HG02623 (cell line): ENCODE data around the gene PVALEF.

Experiments
- ATAC-seq: cut with Tn5 transposase; IDR thresholded peaks from one replicate; pipeline ENCODE4 v1.9.1; 2021; ENCODE audit warnings: moderate library complexity; ENCODE audit not compliant: unreplicated experiment

The PVALEF gene

DNA sequence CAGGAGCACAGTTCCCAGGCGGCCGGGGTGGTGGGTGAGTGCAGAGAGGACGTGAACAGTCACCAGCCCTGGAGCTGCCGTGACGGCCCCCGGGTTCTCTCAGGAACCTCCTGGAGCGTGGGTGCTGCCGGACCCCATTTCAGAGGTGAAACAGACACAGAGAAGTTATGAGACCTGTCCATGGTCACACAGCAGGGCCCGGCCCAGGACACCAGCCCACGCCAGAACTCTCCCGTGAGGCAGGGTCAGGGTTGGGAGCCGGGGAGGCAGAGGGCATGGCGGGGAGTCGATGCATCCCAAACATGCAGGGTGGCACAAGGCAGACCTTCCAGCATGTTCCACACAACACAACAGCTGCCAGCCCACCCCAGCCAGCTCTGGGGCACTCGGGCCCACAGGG, 3.8 kb upstream of the PVALEF start:
- ATAC-seq, result no peak

DNA sequence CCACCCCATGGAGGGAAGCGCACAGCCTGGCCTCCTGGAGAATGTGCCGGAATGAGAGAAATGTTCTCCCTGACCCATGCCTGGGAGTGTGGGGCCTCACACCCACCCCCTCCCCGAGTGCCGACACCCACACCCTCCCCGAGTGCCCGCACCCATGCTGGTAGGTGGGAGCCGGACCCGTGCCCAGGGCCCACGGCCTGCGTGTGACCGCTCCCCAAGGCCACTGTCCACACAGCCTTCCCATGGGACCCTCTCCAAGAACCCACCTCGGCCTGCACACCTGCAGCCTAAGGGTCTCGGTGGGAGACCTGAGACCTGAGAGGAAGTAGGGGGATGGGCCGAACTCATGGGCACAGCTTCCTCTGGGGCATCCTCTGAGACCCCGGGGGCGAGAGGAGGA, 3.3 kb upstream of the PVALEF start:
- no peak for ATAC-seq

DNA sequence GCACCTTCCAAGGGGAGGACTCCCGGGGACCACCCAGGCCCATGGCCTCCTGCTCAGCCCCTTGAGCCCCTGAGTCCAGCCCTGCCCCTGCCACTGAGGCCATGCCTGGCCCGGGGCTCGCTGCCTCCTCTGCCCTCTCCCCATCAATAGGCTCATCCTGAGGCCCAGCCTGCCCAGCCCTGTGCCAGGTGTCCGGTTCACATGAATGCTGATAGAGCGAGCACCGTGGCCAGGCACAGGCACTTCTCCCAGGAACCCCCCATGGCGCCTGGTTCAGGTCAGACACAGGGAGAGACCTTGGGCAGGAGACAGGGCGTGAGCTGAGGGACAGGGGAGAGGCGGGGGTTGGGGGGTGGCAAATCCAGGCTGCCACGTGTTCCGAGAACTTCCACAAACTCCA, 2.8 kb upstream of the PVALEF start:
- ATAC-seq, result no peak

DNA sequence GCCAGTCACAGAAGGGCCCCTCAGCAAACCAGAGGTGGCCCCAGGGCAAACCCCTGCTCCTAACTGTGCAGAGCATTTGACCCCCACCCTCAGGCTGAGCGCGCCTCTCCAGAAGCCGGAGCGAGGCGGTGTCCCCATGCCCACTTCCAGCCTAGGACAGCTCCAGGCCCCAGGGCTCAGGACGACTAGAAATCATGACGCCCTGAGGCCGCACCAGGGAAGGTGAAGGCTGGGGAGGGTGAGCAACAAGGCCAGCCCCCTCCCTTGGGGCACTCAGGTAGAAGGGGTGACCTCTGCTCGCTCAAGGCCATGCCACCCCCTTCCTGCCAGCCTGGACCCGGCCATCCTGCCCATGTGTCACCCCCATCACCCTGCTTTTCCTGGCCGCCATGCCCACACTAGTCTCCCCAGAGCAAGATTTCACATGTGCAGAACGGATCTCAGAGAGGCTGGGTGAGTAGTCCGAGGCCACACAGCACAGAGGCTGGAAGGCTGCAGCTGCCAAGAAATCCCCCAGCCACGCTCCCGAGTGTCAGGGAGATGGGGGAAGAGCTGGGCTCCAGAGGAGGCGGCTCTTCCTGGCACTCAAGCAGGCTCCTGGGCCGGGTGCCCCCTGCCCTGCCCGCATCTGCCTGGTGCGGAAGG, 2.1 kb upstream of the PVALEF start:
- ATAC-seq, result no peak

DNA sequence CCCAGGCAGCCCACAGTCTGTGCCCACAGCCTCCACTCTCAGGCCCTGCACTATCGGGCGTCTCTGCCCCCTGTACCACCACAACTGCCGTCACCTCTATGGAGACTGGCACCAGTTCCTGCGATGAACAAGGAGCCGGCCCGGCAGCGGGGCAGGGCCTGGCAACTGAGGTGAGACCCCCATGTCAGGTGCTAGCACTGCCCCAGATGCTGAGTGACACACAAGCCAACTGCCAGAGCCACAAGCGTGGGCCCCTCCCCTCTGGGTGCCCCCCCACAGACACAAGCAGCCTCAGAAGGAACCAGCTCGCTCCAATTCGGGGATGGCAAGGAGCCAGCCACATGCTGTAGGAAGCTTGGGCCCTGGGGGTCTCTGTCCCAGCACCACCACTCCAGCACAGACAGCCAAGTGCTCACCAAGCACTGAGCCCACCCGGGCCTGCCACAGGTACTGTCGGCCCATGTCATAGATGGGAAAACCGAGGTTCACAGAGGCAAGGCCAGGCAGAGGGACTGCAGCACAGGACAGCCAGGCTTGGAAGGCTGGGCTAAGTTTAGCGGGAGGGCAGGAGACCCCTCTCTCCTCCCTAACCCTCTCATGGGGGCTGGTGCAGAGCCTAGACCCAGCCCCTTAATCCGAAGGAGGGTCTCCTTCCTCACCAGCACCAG, 1.5 kb upstream of the PVALEF start:
- ATAC-seq, result no peak

DNA sequence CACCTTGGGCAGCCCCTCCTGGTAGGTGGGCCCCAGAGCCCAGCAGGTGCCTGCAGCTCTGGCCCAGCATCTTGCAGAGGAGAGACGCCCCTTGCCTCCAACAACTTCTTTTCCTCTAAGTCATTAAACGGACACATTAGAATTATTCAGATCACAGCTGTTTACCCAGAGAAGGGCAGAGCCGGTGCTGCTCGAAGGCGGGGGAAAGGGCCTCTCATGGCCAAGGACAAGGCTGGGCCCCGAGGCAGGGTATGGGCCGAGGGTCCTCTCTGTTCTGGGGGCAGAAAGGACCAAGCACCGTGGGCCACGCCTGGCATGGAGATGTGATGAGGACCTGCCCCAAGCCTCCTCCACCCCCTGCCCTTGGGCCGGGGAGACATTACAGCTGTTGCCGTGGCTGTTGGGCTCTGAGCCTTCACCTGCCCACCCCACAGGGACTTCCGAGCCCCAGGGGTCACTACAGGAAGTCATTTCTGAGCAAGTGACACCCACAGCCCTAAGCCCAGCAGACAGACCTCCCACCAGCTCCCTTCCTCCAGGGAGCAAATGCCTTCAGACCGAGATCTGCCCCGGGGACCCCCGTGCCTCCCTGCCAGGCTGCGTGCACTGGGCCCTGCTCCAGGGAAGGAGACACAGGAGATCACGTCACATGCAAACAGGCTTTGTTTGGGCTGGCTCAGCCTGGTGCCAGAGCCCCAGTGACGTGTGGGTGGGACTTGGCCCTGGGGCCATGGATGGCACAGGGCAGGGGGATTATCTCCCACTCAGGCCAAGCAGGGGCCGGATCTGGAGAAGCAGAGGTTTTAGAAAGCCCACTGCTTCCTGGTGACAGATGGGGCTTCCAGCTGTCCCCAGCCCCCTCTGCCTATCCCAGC, 699 bp upstream of the PVALEF start:
- ATAC-seq, result no peak

DNA sequence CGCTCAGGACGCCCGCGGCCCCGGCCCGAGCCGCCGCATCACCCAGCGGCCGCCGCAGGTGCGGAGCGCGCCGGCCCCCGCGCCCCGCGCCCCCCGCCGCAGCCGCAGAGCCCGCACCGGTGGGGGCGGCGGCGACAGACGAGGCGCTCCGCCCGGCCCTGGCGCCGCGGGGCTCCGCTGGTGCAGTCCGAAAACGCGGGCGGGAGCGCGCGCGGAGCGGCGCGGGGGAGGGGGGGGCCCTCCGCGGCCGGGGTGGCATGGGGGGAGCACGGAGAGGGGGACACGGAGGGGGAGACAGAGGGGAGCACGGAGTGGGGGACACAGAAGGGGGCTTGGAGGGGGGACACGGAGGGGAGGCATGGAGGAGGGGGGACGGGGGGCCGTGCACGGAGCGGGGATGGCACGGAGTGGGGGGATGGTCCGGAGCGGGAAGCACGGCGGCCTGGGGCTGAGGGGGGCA, 756 bp downstream of the PVALEF start, which contains the start of gene AATK:
AATK (minus strand) TSS at position 189 of the 460 bp plus-strand sequence. CDS start 229 bp downstream, outside the sequence.
- no peak for ATAC-seq

DNA sequence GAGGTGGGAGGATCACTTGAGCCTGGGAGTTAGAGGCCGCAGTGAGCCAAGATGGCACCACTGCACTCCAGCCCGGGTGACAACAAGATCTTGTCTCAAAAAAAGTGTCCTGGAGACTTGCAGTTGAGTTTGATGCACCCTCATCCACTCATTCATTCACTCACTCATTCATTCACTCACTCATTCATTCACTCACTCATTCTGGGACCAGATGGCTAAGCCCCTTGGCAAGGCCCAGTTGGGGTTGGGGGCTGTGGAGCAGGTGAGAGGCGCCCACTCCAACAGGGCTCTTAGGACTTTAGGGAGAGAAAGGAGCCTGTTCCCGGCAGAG, 1.9 kb downstream of the PVALEF start:
- no peak for ATAC-seq

DNA sequence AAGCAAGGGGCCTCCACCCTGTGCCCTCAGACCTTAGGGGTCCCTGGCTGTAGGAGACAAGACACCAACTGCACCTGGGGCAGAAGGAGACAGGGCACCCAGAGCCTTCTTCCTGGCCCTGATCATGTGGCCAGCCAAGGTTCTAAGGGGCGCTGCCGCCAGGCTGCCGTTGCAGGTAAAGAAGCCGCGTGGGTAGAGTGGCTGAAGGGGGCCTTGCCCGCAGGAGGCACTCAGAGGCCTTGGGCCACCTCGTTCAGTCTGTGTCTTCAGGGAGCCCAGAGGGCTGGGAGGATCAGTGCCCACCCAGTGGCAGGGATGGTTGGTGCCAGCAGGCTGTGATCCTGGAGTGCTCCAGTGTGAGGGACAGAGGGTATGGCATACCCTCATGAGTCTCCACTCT, 2.3 kb downstream of the PVALEF start:
- no peak for ATAC-seq

DNA sequence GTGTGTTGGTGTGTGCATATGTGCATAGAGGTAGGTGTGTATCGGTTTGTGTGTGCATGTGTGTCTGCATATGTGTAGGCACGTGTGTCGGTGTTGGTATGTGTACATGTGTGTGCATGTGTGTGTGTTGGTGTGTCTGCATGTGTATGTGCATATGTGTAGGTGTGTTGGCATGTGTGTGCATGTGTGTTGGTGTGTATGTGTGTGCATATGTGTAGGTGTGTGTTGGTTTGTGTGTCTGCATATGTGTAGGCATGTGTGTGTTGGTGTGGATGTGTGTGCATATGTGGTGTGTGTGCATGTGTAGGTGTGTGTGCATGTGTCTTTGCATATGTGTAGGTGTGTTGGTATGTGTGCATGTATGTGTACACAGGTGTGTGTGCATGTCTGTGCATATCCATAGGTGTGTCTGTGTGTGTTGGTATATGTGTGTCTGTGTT, 4.6 kb downstream of the PVALEF start:
- ATAC-seq, result no peak

DNA sequence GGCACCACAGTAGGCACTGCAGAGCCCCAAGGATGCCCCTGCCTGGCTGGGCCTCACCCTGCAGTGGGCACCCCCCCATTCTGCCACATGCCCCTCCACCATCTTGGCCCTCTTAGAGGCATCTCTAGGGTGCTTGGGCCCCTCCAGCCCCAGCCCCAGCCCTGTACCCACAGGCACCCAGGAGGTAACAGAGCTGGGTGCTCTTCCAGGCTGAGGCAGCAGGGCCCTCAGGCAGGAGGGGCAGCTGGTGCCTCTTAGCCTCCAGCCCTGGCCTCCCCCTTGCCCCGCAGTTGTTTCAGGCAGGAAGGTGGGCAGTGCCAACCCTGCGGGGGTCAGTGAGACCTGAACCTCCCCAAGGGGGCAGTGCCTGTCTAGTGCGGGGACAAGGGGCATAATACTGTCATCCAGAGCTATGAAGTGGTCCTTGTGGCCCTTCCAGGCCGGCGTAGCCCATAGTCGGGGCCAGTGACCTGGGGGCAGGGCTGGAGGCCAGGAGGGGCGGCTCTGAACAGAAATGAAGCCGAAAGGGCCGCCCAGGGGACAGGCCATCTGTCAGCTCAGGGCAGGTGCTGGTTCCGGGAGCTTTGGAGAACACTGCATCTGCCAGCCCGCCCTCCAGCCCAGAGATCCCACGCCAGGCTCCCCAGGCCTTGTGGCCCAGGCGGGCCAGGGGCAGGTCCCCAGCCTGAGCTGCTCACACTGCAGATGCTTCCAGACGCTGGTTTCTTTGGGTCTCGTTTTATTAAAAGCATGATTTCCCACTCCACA, 5.6 kb downstream of the PVALEF start:
- no peak for ATAC-seq

DNA sequence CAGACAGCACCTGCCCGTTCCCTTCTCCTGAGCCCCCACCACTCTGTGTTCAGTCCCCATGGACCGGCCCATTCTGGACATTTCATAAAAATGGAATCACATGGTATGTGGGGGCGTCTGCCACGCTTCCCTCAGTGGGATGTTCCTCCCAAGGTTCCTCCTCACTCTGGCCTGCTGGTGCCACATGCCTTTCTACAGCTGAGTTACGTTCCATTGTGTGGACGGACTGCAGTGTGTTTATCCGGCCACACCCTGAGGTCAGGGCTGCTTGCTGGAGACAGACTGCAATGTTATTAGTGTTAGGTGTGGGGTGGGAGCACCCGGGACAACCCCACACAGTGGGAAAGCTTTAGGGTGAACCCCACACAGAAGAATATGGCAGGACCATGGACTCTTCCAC, 6.6 kb downstream of the PVALEF start:
- no peak for ATAC-seq

DNA sequence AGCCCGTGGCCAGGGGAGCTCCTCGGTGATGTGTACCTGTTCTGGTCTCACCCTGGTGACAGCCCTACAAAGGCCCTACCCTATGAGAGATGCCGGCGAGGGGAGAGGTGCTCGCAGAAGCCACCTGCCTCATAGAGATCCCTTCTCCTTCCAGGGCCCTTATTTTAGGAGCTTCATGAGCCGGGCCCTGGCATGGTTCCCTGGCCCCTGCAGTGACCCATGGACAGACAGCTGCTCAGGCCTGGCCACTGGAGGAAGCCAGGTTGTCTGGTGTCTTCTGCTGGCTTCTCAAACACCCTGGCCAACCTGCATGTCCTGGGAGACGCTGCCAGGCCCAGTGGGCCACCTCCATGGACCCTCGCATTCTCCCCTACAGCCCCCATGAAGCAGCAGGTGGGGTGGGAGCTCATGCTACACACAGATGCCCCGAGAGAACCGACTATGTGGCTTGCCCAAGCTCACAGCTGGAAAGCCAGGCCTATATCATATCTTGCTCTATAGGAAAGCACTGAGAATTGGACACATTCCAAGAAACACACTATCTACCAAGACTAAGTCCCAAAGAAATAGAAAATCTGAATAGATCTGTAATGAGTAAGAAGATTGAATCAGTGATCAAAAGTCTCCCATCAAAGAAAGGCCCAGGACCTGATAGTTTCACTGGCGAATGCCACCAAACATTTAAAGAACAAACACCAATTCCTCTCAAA, 7.9 kb downstream of the PVALEF start:
- ATAC-seq, result no peak

DNA sequence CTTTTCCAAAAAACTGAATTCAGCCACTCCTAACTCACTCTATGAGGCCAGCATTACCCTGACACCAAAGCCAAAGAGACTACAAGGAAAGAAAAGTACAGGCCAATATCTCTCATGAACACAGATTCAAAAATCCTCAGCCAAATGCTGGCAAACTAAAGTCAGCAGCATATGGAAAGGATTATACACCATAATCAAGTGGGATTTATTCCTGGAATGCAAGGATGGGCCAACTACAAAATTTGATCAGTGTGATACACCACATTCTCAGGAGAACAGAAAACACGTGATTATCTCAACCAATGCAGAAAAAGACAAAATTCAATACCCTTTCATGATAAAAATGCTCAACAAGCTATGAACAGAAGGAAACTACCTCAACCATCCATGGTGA, 8.5 kb downstream of the PVALEF start:
- no peak for ATAC-seq

DNA sequence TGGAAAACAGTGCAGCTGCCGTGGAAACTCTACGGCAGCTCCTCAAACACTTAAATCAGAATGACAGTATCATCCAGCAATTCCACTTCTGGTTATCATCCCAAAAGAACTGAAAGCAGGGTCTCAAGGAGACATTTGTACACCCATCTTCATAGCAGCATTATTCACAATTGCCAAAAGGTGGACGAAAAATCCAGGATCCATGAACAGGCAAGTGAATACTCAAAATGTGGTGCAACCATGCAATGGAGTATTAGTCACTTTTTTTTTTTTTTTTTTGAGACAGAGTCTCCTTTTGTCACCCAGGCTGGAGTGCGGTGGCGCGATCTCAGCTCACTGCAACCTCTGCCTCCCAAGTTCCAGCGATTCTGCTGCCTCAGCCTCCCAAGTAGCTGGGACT, 11.4 kb downstream of the PVALEF start:
- ATAC-seq, result no peak

DNA sequence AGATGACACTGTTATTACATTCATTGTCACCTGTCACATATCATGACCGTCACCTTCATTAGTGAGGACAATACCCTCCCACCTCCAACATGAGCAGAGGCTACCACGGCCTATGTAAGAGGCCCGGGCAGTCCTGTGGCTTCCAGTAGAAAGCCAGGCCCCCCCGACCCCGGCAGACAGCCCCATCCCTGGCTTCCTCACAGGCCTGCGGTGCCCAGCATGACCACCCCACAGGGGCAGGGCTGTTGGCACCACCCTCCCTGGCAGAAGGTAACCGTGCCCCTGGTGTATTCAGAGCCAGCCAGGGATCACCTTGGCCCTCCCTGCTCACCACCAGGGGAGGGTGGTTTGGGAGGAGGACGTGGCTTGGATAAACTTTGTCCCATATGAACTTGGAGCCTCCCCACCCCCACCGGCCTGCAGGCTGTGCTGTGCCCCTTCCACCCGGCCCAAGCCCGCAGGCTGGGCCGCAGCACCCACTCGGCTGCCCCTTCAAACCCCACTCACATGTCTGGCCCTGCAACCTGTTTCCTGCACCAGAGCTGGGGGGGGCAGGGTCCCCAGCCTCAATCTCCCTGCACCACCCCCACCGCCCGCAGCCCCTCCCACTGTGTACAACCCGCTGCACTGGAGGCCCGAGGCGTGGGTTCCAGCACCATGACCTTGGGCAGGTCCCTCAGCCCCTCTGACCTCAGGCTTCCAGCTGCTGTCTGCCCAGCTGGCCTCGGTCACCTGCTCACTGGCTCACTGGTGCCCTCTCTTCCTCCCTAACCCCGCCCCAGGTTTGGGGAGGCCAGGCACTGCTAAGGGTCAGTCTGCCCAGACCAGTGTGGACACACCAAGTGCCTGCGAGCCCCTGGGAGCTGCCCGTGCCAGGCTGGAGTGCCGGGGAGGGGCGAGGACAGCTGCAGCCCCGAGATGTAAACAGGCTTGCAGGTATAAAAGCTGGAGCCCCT, 13.1 kb downstream of the PVALEF start:
- ATAC-seq, result no peak

DNA sequence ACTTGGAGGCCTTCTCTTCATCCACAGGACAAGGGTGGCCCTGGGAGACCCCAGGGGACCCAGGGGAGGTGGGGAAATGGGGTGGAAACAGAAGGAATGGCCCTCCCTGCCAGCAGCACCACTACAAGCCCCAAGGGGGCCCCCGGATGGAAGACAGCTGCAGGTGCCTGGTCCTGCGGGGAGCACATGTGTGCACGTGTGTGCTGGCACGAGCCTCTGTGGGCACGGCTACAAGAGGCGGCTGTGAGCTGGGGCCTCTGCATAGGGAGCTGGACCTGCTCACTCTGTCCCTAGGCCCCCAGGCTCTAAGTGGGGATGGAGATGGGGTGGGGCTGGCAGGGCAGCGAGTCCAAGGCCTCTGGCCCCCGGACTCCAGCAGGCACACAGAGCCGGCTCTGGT, 13.9 kb downstream of the PVALEF start:
- no peak for ATAC-seq

DNA sequence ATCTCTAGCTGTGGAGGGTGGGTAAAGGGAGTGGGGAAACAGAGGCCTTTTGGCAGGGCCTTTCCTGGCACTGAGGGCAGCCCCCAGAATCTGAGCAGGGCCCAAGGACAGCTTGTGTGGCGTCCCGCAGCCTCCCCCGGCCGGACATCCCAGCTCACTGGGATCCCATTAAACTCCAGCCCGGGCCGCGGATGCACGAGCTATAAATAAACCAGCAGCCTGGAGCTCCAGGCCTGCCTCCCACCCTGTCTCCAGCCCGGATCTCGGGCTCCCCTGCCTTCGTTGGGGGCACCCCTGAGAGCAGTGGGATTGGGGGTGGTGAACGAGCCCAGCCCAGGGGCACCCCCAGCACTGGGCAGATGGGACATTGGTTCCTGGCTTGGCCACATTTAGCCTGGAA, 14.6 kb downstream of the PVALEF start:
- ATAC-seq, result no peak
